M059J (cell line): ENCODE data around the gene GLB1L3. TPM values are rescaled to one million over a fixed set of nuclear protein-coding genes. Genes with fewer than 3 reads are reported as not detected.
"Not testable (repeated sequence)": the region's sequence is repeated elsewhere in the genome, so short reads cannot be mapped to it uniquely, and the experiment has no call there.

Source experiments
- DNase-seq: peaks from one replicate; pipeline ENCODE4 v3.0.0-alpha.2; 2012; ENCODE audit warnings: low read depth
- total RNA-seq: library from RNA; depleted of rRNA; stranded (reverse); fragments of >200 nt; shearing (Covaris generic); gene quantifications from 2 replicates; pipeline ENCODE4 v1.2.3, GENCODE V29; 2014

Gene GLB1L3
- total RNA-seq, 1 experiment from 2014 or later: not detected

- no peak for DNase-seq
These were observed 67.5 kb downstream of the GLB1L3 start for GRCh38 chr11:134343646-134344045.

- not testable (repeated sequence) for DNase-seq
These were observed 68.5 kb downstream of the GLB1L3 start for GRCh38 chr11:134344497-134345236.

GRCh38 chr11:134345237-134345550 lies 69.0 kb downstream of the GLB1L3 start:
- DNase-seq: no peak

GRCh38 chr11:134346101-134346975 lies 70.2 kb downstream of the GLB1L3 start:
- DNase-seq: no peak

GRCh38 chr11:134346976-134347350 lies 70.8 kb downstream of the GLB1L3 start:
- DNase-seq: no peak

GRCh38 chr11:134347441-134347840 lies 71.3 kb downstream of the GLB1L3 start:
- DNase-seq: no peak

GRCh38 chr11:134349109-134349801 lies 73.1 kb downstream of the GLB1L3 start:
- DNase-seq: no peak

GRCh38 chr11:134349802-134350355 lies 73.7 kb downstream of the GLB1L3 start:
- no peak for DNase-seq

GRCh38 chr11:134350381-134350780 lies 74.2 kb downstream of the GLB1L3 start:
- no peak for DNase-seq

- no peak for DNase-seq
These were observed 75.9 kb downstream of the GLB1L3 start for GRCh38 chr11:134352111-134352510.

- no peak for DNase-seq
These were observed 79.0 kb downstream of the GLB1L3 start for GRCh38 chr11:134355136-134355535.

GRCh38 chr11:134355656-134356055 lies 79.5 kb downstream of the GLB1L3 start:
- no peak for DNase-seq

- DNase-seq: no peak
These were observed 80.7 kb downstream of the GLB1L3 start for GRCh38 chr11:134356656-134357544.

- DNase-seq: no peak
These were observed 81.3 kb downstream of the GLB1L3 start for GRCh38 chr11:134357545-134357839.

- DNase-seq: no peak
These were observed 82.1 kb downstream of the GLB1L3 start for GRCh38 chr11:134358165-134358855.

GRCh38 chr11:134358856-134359490 lies 82.8 kb downstream of the GLB1L3 start:
- DNase-seq: no peak

GRCh38 chr11:134359646-134360045 lies 83.5 kb downstream of the GLB1L3 start:
- no peak for DNase-seq

- DNase-seq: peak; percentile 66
These were observed 84.1 kb downstream of the GLB1L3 start for GRCh38 chr11:134360050-134360835.

- DNase-seq: no peak
These were observed 85.5 kb downstream of the GLB1L3 start for GRCh38 chr11:134361661-134362060.
